Measurements from ENCODE around the gene TSHZ3.

The TSHZ3 gene

GRCh38 chr19:31354316-31354715, 5.1 kb upstream of the TSHZ3 start:
- Histone ChIP-seq H3K9me3 (ENCODE audit: control insufficient read depth in 2 of 2, low read length in 2 of 2) (no peaks in the 10 kb centered on the region), H3K4me1 (ENCODE audit: control insufficient read depth, insufficient read depth, low read length) (peaks cover 8% of the 10 kb centered on the region), H3K9ac (ENCODE audit: low read length in 2 of 2) (no peak overlapping the region), H3K27ac (ENCODE audit: low read length) (no peak overlapping the region), H3K27me3 (ENCODE audit: control insufficient read depth in 1 of 2, insufficient read depth in 2 of 2, low read length in 2 of 2) (peaks cover 6 to 9% of the 10 kb centered on the region in 2 donors), H3K36me3 (ENCODE audit: control insufficient read depth in 2 of 2, insufficient read depth in 2 of 2, low read length in 2 of 2) (no peaks in the 10 kb centered on the region), H3K4me3 (ENCODE audit: low read length in 2 of 2) (no peak overlapping the region)

DNA sequence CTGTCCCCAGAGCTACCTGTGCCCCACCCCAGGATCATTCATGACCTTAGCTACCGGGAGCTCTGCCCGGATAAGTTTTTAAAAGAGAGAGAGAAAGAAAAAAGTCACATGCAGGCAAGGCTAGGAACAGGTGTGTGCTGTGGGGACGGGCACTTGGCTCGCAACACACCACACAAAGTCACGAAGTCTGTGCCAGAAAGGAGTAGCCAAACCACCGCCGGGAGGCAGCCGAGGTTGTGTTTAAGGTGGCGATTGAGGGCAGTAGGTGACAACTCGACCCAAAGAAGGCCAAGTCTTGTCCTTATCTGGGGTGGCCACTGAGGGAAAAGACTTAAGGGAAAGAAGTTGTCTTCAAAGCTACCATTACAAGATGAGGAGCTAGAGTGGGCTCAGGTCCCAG, 4.6 kb upstream of the TSHZ3 start:
- Histone ChIP-seq H3K36me3 (ENCODE audit: control insufficient read depth in 2 of 2, insufficient read depth in 2 of 2, low read length in 2 of 2) (no peaks in the 10 kb centered on the region), H3K9ac (ENCODE audit: low read length in 2 of 2) (no peak overlapping the region), H3K4me3 (ENCODE audit: low read length in 2 of 2) (no peak overlapping the region), H3K27me3 (ENCODE audit: control insufficient read depth in 1 of 2, insufficient read depth in 2 of 2, low read length in 2 of 2) (peaks cover 6 to 9% of the 10 kb centered on the region in 2 donors), H3K4me1 (ENCODE audit: control insufficient read depth, insufficient read depth, low read length) (peaks cover 8% of the 10 kb centered on the region), H3K27ac (ENCODE audit: low read length) (no peak overlapping the region), H3K9me3 (ENCODE audit: control insufficient read depth in 2 of 2, low read length in 2 of 2) (no peaks in the 10 kb centered on the region)

DNA sequence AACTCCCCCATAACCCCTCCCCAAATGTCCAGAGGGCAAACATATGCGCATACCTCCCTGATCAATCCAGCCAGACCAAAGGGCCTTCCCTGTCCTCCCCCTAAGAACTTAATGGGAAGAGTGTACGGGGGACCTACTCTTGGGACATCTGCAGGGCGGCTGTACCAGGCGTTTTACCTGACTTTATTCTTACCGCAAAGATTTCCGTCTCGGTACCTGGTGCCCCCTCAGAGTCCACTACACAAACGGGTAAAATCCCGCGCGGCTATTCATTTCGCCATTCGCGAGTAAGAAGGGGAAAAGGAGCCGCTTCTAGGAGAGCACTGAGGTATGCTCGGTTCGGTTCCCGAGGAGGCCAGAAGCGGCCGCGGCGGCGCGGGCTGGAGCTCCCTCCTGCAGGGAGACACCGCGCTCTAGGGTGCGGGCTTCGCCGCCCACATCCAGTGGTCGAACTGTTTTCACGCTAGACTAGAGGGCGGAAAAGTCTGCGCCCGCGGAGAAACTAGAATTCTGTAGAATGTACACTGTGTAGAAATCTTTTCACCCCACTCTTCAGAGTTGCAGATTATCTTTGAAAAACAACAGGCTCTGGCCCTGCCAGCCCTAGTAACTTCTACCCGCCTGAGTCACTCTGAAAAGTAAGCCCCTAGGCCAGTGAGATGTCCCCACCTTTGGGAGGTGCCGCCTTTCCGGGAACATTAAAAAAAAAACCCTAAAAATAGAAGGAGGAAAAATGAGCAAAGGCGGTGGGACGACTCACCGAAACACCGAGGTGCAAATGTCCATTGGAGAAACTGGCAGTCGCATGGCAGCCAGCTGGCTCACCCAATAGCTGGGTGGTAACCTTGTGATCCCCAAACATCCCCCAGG, 3.8 kb upstream of the TSHZ3 start:
- Histone ChIP-seq H3K36me3 (ENCODE audit: control insufficient read depth in 2 of 2, insufficient read depth in 2 of 2, low read length in 2 of 2) (no peaks in the 10 kb centered on the region), H3K27ac (ENCODE audit: low read length) (no peak overlapping the region), H3K9me3 (ENCODE audit: control insufficient read depth in 2 of 2, low read length in 2 of 2) (no peaks in the 10 kb centered on the region), H3K4me3 (ENCODE audit: low read length in 2 of 2) (no peak overlapping the region), H3K27me3 (ENCODE audit: control insufficient read depth in 1 of 2, insufficient read depth in 2 of 2, low read length in 2 of 2) (peaks cover 6 to 9% of the 10 kb centered on the region in 2 donors), H3K4me1 (ENCODE audit: control insufficient read depth, insufficient read depth, low read length) (peaks cover 10% of the 10 kb centered on the region), H3K9ac (ENCODE audit: low read length in 2 of 2) (no peak overlapping the region)

- Histone ChIP-seq H3K9ac (ENCODE audit: low read length in 2 of 2) (no peak overlapping the region), H3K4me1 (ENCODE audit: control insufficient read depth, insufficient read depth, low read length) (peaks cover 17% of the 10 kb centered on the region), H3K36me3 (ENCODE audit: control insufficient read depth in 2 of 2, insufficient read depth in 2 of 2, low read length in 2 of 2) (no peaks in the 10 kb centered on the region), H3K27ac (ENCODE audit: low read length) (no peak overlapping the region), H3K4me3 (ENCODE audit: low read length in 2 of 2) (peak overlapping the region in 1 of 2 donors; percentile 83), H3K9me3 (ENCODE audit: control insufficient read depth in 2 of 2, low read length in 2 of 2) (no peaks in the 10 kb centered on the region), H3K27me3 (ENCODE audit: control insufficient read depth in 1 of 2, insufficient read depth in 2 of 2, low read length in 2 of 2) (peaks cover 2 to 9% of the 10 kb centered on the region in 2 donors)
Measured at GRCh38 chr19:31352296-31352781, 3.1 kb upstream of the TSHZ3 start.

DNA sequence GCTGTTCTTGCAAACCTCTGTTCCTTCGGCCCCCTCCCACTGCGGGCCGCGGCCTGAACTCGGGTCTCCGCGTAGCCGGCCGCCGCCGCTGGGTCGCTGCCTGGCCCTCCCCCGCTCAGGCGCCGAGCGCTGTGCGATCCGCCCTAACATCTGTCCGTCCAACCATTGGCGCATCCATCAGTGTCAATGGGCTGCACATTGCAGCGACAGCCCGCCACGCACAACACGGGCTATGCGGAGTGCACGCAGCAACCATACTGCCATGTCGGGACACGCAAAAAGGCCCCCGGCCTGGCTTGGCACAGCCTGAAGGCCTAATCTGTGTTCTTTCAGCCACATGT, 2.6 kb upstream of the TSHZ3 start:
- Histone ChIP-seq H3K27ac (ENCODE audit: low read length) (no peak overlapping the region), H3K27me3 (ENCODE audit: control insufficient read depth in 1 of 2, insufficient read depth in 2 of 2, low read length in 2 of 2) (peaks cover 2 to 9% of the 10 kb centered on the region in 2 donors), H3K36me3 (ENCODE audit: control insufficient read depth in 2 of 2, insufficient read depth in 2 of 2, low read length in 2 of 2) (no peaks in the 10 kb centered on the region), H3K9ac (ENCODE audit: low read length in 2 of 2) (peak overlapping the region in 1 of 2 donors; percentile 70), H3K4me3 (ENCODE audit: low read length in 2 of 2) (peak overlapping the region; percentile 75 to 83), H3K9me3 (ENCODE audit: control insufficient read depth in 2 of 2, low read length in 2 of 2) (no peaks in the 10 kb centered on the region), H3K4me1 (ENCODE audit: control insufficient read depth, insufficient read depth, low read length) (peaks cover 18% of the 10 kb centered on the region)

DNA sequence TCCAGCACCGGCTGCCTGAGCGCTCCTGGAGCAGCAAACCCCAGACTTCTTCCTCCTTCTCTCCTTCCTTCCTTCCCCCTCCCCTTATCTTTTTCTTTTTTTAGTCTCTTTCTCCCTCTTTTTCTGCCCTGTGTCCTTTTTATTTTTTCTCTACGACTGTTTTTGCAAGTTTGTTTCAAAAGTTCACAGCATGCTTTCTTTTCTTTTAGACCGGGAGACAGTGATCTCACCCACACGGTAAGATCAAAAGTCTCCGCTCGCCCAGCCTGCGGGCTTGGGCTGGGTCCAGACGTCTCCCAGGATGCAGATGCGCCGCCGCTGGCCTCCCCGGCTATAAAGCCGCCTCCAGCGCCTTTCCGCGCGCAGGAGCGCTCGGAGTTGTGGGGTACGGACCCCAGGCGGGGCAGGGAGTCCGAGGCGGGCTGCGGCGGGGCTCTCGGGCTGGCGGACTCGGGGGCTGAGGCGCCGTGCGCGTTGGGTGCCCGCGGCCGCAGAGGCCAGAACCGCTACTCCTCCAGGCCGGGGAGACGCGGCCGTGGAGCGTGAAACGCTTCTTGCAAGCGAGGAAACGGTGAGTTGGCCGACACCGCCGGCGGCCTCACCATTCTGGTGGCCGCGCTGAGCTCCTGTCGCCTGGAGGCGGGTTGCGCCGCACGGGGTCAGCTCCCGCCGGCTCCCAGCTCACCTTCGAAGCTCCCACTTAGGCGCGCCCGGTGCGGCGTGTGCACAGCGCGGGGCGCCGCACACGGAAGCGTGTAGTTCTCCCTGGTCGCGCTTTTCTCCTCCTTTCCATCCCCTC, 2.0 kb upstream of the TSHZ3 start:
- peaks cover 2 to 9% of the 10 kb centered on the region in 2 donors for H3K27me3 ChIP-seq (ENCODE audit: control insufficient read depth in 1 of 2, insufficient read depth in 2 of 2, low read length in 2 of 2)
- H3K4me3 ChIP-seq (ENCODE audit: low read length in 2 of 2): peak overlapping the region; percentile 75 to 83
- peak overlapping the region; percentile 62 for H3K27ac ChIP-seq (ENCODE audit: low read length)
- peaks cover 18% of the 10 kb centered on the region for H3K4me1 ChIP-seq (ENCODE audit: control insufficient read depth, insufficient read depth, low read length)
- H3K9me3 ChIP-seq (ENCODE audit: control insufficient read depth in 2 of 2, low read length in 2 of 2): no peaks in the 10 kb centered on the region
- no peaks in the 10 kb centered on the region for H3K36me3 ChIP-seq (ENCODE audit: control insufficient read depth in 2 of 2, insufficient read depth in 2 of 2, low read length in 2 of 2)
- H3K9ac ChIP-seq (ENCODE audit: low read length in 2 of 2): peak overlapping the region; percentile 69 to 70

GRCh38 chr19:31350693-31351055, 1.4 kb upstream of the TSHZ3 start:
- no peaks in the 10 kb centered on the region for H3K36me3 ChIP-seq (ENCODE audit: control insufficient read depth in 2 of 2, insufficient read depth in 2 of 2, low read length in 2 of 2)
- H3K4me1 ChIP-seq (ENCODE audit: control insufficient read depth, insufficient read depth, low read length): peaks cover 18% of the 10 kb centered on the region
- peak overlapping the region; percentile 70 for H3K27ac ChIP-seq (ENCODE audit: low read length)
- peaks cover 0 to 7% of the 10 kb centered on the region in 2 donors for H3K27me3 ChIP-seq (ENCODE audit: control insufficient read depth in 1 of 2, insufficient read depth in 2 of 2, low read length in 2 of 2)
- no peaks in the 10 kb centered on the region for H3K9me3 ChIP-seq (ENCODE audit: control insufficient read depth in 2 of 2, low read length in 2 of 2)
- H3K4me3 ChIP-seq (ENCODE audit: low read length in 2 of 2): peak overlapping the region; percentile 75 to 83
- H3K9ac ChIP-seq (ENCODE audit: low read length in 2 of 2): peak overlapping the region; percentile 69 to 82

DNA sequence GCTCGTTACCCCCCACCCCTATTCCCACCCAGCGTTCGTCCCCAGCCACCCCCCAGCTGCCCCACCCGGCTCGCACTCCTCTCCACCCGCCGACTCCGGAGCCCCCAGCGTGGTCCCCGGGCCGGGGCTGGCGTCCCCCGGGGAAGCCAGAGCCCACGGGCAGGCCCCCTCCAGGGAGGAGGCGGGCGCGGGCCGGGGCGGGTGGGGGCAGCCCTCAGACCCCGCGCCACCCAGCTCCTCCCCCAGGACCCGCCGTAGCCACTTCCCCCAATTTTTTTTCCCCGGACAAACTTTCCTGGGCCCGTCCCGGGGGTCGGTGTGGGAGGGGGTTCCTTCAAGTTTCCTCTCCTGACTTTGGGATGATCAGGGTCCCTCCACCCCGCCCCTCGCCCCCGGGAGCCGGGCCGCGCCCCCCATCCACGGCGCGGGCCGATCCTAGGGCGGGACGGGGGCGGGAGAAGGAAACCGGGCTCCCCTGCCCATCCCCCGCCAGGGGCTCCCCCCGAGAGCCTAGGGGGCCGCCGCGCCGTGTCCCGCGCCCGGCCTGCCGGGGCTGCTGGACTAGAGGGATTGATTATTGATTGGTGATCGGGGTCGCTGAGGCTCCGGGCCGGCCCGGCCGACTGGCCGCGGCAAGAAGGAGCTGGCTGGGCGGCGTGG, 927 bp upstream of the TSHZ3 start:
- Histone ChIP-seq H3K36me3 (ENCODE audit: control insufficient read depth in 2 of 2, insufficient read depth in 2 of 2, low read length in 2 of 2) (no peaks in the 10 kb centered on the region), H3K27me3 (ENCODE audit: control insufficient read depth in 1 of 2, insufficient read depth in 2 of 2, low read length in 2 of 2) (peaks cover 0 to 7% of the 10 kb centered on the region in 2 donors), H3K4me1 (ENCODE audit: control insufficient read depth, insufficient read depth, low read length) (peaks cover 19% of the 10 kb centered on the region), H3K9me3 (ENCODE audit: control insufficient read depth in 2 of 2, low read length in 2 of 2) (no peaks in the 10 kb centered on the region), H3K9ac (ENCODE audit: low read length in 2 of 2) (peak overlapping the region; percentile 62 to 82), H3K27ac (ENCODE audit: low read length) (peak overlapping the region; percentile 70), H3K4me3 (ENCODE audit: low read length in 2 of 2) (peak overlapping the region; percentile 67 to 83)

DNA sequence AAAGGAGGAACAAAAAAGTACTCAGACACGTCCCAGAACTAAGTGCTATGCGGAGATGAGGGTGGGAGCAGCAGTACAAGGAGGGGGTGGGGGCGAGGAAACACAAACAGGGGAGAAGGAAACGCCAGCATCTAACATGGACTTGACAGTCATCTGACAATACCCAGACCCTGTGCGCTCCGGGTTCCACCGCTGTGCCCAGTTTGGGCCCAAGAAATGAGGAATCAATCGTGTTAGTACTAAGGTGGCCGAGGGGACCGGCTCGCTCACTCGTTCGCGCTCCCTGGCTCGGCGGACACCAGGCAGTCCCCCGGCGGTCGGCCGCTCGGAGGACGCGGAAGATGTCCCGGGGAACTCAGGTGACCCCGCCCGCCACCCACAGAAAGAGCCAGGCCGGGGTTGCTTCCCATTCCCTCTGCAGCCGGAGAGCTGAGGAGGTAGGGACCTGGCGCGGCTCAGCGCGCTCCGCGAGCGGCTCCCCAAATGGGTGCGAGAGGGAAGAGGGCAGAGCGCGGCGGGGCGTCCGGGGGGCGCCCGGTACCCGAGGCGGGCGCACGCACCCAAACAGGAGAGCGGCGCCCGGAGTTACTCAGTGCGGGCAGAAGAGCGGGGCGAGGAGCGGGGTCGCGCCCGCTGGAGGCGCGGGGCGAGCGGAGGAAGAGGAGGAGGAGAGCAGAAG, 616 bp downstream of the TSHZ3 start:
- H3K4me1 ChIP-seq (ENCODE audit: control insufficient read depth, insufficient read depth, low read length): peaks cover 32% of the 10 kb centered on the region
- H3K36me3 ChIP-seq (ENCODE audit: control insufficient read depth in 2 of 2, insufficient read depth in 2 of 2, low read length in 2 of 2): no peaks in the 10 kb centered on the region
- peak overlapping the region; percentile 52 to 55 for H3K9ac ChIP-seq (ENCODE audit: low read length in 2 of 2)
- H3K4me3 ChIP-seq (ENCODE audit: low read length in 2 of 2): peak overlapping the region; percentile 60 to 83
- peak overlapping the region; percentile 67 for H3K27ac ChIP-seq (ENCODE audit: low read length)
- no peaks in the 10 kb centered on the region for H3K27me3 ChIP-seq (ENCODE audit: control insufficient read depth in 1 of 2, insufficient read depth in 2 of 2, low read length in 2 of 2)
- H3K9me3 ChIP-seq (ENCODE audit: control insufficient read depth in 2 of 2, low read length in 2 of 2): no peaks in the 10 kb centered on the region

GRCh38 chr19:31347828-31348392, 1.3 kb downstream of the TSHZ3 start:
- Histone ChIP-seq H3K36me3 (ENCODE audit: control insufficient read depth in 2 of 2, insufficient read depth in 2 of 2, low read length in 2 of 2) (no peaks in the 10 kb centered on the region), H3K9me3 (ENCODE audit: control insufficient read depth in 2 of 2, low read length in 2 of 2) (no peaks in the 10 kb centered on the region), H3K4me3 (ENCODE audit: low read length in 2 of 2) (peak overlapping the region; percentile 60 to 83), H3K27ac (ENCODE audit: low read length) (peak overlapping the region; percentile 67), H3K27me3 (ENCODE audit: control insufficient read depth in 1 of 2, insufficient read depth in 2 of 2, low read length in 2 of 2) (no peaks in the 10 kb centered on the region), H3K4me1 (ENCODE audit: control insufficient read depth, insufficient read depth, low read length) (peaks cover 32% of the 10 kb centered on the region), H3K9ac (ENCODE audit: low read length in 2 of 2) (peak overlapping the region; percentile 52 to 55)

Measured in stomach smooth muscle (tissue), 2 donors.